ENCODE results near the gene TBC1D2B. TPM values are rescaled to one million over a fixed set of nuclear protein-coding genes. Genes with fewer than 3 reads are reported as not detected.
"Not testable (repeated sequence)": the region's sequence is repeated elsewhere in the genome, so short reads cannot be mapped to it uniquely, and the experiment has no call there.

TBC1D2B gene
- total and polyA plus RNA-seq, 5 donors from 2014 or later = 12.2 to 117 (median 17.6) TPM

DNA sequence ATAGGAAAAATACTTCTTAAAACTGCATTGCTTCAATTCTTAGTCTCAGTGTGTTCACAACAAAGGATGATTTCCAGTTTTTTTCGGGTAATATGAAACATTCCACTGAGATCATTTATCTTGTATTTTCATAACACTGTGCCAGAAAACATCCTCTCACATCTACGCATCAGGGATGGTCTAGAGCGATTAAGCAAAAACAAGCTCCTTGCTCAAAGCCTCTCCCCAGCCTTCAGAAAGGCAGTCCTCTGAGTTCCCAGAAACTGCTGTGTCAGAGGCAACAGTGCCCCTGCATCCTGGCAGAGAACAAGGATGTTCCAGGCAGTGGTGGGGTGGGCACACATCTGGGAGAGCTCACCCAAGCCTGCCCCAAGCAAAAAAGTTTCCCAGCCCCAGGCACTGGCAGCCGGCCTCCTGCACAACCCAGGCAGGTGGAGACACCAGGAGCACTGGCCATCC lies 80.8 kb downstream of the TBC1D2B start:
- H3K9me3 ChIP-seq (ENCODE audit: control insufficient read depth in 2 of 2, low read length in 2 of 2); ATAC-seq (ENCODE audit: low read depth in 2 of 2); H3K27me3 Mint-ChIP-seq; H3K4me3 ChIP-seq (ENCODE audit: low read depth, low read length); H3K4me1 ChIP-seq (ENCODE audit: control insufficient read depth, insufficient read depth, low read length, poor library complexity, severe bottlenecking); DNase-seq; H3K4me3 Mint-ChIP-seq; H3K9me3 Mint-ChIP-seq; H3K27ac ChIP-seq (ENCODE audit: insufficient read depth, low read length, poor library complexity, severe bottlenecking); H3K27me3 ChIP-seq (ENCODE audit: control insufficient read depth, insufficient read depth, low read length); H3K27ac Mint-ChIP-seq: not testable (repeated sequence)
- Mint-ChIP-seq H3K36me3 (peaks cover 25% of the 10 kb centered on the region), H3K4me1 (peaks cover 0 to 18% (median 0%) of the 10 kb centered on the region in 4 donors)
- H3K36me3 ChIP-seq (ENCODE audit: control insufficient read depth, insufficient read depth, low read length) = peaks cover 47% of the 10 kb centered on the region

DNA sequence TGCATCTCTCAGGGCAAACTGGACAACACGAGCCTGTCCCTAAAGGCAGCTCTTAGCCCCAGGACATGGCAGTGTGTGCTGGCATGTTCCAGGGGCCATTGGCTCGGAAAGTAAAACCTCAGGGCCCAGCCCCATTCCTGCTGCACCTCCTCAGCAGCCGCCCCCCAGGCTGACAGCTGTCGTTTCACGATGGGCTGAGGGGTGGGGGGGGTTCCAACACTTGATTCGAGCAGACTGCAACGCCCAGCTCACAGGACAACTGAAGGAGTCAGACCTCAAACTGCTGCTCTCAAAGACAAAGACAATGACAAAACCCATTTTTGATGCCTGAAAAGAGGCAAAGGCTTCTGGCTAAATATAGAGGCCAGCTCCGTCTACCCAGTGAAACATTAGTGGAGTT lies 81.3 kb downstream of the TBC1D2B start:
- H3K9me3 Mint-ChIP-seq; H3K27me3 ChIP-seq (ENCODE audit: control insufficient read depth, insufficient read depth, low read length); H3K27ac Mint-ChIP-seq; H3K9me3 ChIP-seq (ENCODE audit: control insufficient read depth in 2 of 2, low read length in 2 of 2); H3K4me1 ChIP-seq (ENCODE audit: control insufficient read depth, insufficient read depth, low read length, poor library complexity, severe bottlenecking); H3K27me3 Mint-ChIP-seq; ATAC-seq (ENCODE audit: low read depth in 2 of 2); H3K27ac ChIP-seq (ENCODE audit: insufficient read depth, low read length, poor library complexity, severe bottlenecking); H3K4me3 ChIP-seq (ENCODE audit: low read depth, low read length); H3K4me3 Mint-ChIP-seq; DNase-seq: not testable (repeated sequence)
- peaks cover 42% of the 10 kb centered on the region for H3K36me3 ChIP-seq (ENCODE audit: control insufficient read depth, insufficient read depth, low read length)
- H3K36me3 Mint-ChIP-seq = peaks cover 20% of the 10 kb centered on the region
- H3K4me1 Mint-ChIP-seq = peaks cover 0 to 21% (median 0%) of the 10 kb centered on the region in 4 donors

DNA sequence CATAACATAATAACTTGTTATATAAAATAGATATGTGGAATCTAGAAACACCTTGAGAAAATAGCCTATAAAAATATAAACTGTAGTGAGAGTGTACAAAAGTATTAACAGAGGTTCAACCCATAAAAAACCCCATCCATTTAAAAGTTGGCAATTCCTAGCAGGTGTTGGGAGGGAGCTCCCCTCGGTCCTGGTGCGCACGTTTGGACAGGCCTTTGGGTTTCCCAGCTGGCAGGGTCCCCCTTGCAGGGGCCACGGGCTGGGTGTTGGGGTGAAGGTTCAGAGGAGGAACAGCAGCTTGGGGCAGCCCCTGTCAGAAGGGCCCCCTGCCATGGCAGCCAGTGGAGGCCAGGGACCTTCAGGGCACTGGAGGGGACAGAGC lies 82.0 kb downstream of the TBC1D2B start:
- not testable (repeated sequence) for H3K27ac Mint-ChIP-seq; ATAC-seq (ENCODE audit: low read depth in 2 of 2); H3K27me3 Mint-ChIP-seq; H3K27ac ChIP-seq (ENCODE audit: insufficient read depth, low read length, poor library complexity, severe bottlenecking); H3K4me1 ChIP-seq (ENCODE audit: control insufficient read depth, insufficient read depth, low read length, poor library complexity, severe bottlenecking); H3K9me3 Mint-ChIP-seq; H3K9me3 ChIP-seq (ENCODE audit: control insufficient read depth in 2 of 2, low read length in 2 of 2); H3K4me3 ChIP-seq (ENCODE audit: low read depth, low read length); H3K27me3 ChIP-seq (ENCODE audit: control insufficient read depth, insufficient read depth, low read length); DNase-seq; H3K4me3 Mint-ChIP-seq
- peaks cover 35% of the 10 kb centered on the region for H3K36me3 ChIP-seq (ENCODE audit: control insufficient read depth, insufficient read depth, low read length)
- H3K4me1 Mint-ChIP-seq = peaks cover 0 to 21% (median under 1%) of the 10 kb centered on the region in 4 donors
- H3K36me3 Mint-ChIP-seq = peaks cover 13% of the 10 kb centered on the region

DNA sequence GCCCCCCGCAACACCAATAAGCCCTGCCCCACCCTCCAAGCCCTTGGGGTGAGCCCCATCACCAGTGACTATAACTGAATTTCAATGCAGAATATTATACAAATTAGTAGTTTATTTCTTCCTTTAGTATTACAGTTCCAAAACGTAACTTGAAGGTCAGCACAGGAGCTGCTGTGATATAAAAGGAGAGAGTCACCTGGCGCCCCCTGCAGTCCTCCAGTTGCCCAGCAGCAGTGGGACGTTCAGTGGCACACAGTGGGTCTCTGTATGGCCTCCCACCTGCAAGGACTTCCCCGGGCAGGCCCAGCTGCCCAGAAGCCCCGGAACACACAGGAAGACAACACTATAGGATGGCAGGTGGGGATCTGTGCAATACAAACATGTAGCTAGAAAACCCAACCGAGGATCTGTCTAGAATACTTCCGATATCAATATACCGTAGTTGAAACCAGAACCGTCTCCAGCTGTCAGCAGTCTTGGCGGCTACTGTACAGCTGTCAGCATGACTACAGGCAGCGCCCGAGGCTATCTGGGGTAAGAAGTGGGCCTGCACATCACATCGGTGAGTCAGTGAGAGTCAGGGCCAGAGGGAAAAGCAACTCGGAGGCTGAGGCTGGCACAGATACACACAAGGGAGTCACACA lies 82.5 kb downstream of the TBC1D2B start:
- H3K27ac Mint-ChIP-seq = not testable (repeated sequence)

DNA sequence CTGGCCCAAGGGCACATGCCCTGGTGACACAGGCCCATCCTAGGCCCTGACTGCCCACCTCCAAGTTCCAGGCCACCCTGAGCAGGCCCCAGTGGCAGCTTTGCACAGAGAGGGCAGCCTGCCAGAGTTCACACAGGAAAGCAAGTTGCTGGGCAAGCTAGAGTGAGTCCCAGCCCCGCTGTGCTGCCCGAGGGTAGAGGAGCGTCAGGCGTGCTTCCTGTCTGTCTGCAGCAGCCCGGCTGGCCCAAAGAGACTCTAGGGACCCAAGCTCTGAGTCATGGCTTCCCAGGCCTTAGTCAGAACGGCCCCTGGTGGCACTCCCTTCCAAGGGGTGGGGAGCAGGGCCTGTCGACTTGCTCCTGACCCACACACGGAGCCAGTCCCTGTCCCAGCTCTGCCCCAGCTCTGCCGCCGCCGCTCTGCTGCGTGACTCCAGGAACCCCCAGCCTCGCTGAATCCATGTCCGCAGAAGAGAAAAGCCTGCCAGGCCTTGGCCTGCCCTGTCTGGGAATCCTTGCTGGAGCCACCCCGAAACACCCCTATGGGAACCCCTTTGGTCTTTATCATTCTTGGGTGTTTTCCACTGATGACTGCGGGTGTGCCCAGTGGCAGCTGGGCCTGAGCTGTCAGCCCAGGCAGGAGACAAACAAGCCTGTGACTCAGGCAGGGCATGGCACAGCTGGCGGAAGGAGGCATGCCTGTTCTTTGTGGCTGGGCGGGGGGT lies 83.4 kb downstream of the TBC1D2B start:
- DNase-seq = peak in 1 of 3 donors; percentile 45
- Mint-ChIP-seq H3K4me1 (peaks cover 0 to 23% (median 2%) of the 10 kb centered on the region in 4 donors), H3K27ac (peak overlapping the region in 1 of 3 donors; percentile 26)
- not testable (repeated sequence) for H3K9me3 Mint-ChIP-seq; H3K4me3 Mint-ChIP-seq; H3K4me3 ChIP-seq (ENCODE audit: low read depth, low read length); H3K36me3 Mint-ChIP-seq; H3K9me3 ChIP-seq (ENCODE audit: control insufficient read depth in 2 of 2, low read length in 2 of 2); H3K27me3 ChIP-seq (ENCODE audit: control insufficient read depth, insufficient read depth, low read length); H3K27ac ChIP-seq (ENCODE audit: insufficient read depth, low read length, poor library complexity, severe bottlenecking); H3K27me3 Mint-ChIP-seq
- Histone ChIP-seq H3K4me1 (ENCODE audit: control insufficient read depth, insufficient read depth, low read length, poor library complexity, severe bottlenecking) (peaks cover 13% of the 10 kb centered on the region), H3K36me3 (ENCODE audit: control insufficient read depth, insufficient read depth, low read length) (peaks cover 27% of the 10 kb centered on the region)
- peak; percentile 51 to 57 for ATAC-seq (ENCODE audit: low read depth in 2 of 2)

More for the DNA sequence above, 82.5 kb downstream of the TBC1D2B start:
- not testable (repeated sequence) for H3K27ac ChIP-seq (ENCODE audit: insufficient read depth, low read length, poor library complexity, severe bottlenecking); H3K9me3 ChIP-seq (ENCODE audit: control insufficient read depth in 2 of 2, low read length in 2 of 2); H3K27me3 ChIP-seq (ENCODE audit: control insufficient read depth, insufficient read depth, low read length); H3K36me3 Mint-ChIP-seq; ATAC-seq (ENCODE audit: low read depth in 2 of 2); H3K4me3 Mint-ChIP-seq; H3K9me3 Mint-ChIP-seq; H3K4me3 ChIP-seq (ENCODE audit: low read depth, low read length); H3K27me3 Mint-ChIP-seq; DNase-seq
- H3K4me1 Mint-ChIP-seq = peaks cover 0 to 21% (median 2%) of the 10 kb centered on the region in 4 donors
- Histone ChIP-seq H3K4me1 (ENCODE audit: control insufficient read depth, insufficient read depth, low read length, poor library complexity, severe bottlenecking) (peaks cover 11% of the 10 kb centered on the region), H3K36me3 (ENCODE audit: control insufficient read depth, insufficient read depth, low read length) (peaks cover 30% of the 10 kb centered on the region)

DNA sequence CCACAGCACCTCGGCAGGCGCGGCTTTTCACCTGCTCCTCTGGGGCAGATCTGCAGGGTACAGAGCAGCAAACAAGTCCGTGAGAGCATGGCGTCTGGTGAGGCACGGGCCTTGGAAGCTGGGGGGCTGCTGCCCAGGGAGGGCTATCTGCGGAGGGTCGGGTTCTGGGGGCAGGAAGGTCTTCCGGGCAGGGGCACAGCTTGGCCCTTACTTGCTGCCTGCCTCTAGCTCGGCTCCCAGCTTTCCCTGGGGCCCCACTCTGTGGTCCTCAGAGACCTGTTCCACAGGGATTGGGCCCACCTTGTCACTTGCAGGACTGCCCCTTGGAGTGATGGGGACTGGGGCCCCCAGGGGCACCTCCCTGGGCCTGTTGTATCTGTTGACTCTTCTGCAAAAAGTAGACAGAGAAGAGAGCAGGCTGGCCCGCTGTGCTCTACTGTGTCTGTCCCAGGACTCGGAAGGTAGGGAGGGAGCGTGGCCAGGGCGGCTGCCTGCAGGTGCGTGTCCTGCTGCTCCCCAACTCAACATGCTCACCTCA lies 84.1 kb downstream of the TBC1D2B start:
- Histone ChIP-seq H3K4me1 (ENCODE audit: control insufficient read depth, insufficient read depth, low read length, poor library complexity, severe bottlenecking) (peaks cover 13% of the 10 kb centered on the region), H3K9me3 (ENCODE audit: control insufficient read depth in 2 of 2, low read length in 2 of 2) (no peaks in the 10 kb centered on the region), H3K4me3 (ENCODE audit: low read depth, low read length) (no peak overlapping the region), H3K27ac (ENCODE audit: insufficient read depth, low read length, poor library complexity, severe bottlenecking) (no peak overlapping the region), H3K36me3 (ENCODE audit: control insufficient read depth, insufficient read depth, low read length) (peaks cover 24% of the 10 kb centered on the region), H3K27me3 (ENCODE audit: control insufficient read depth, insufficient read depth, low read length) (no peaks in the 10 kb centered on the region)
- Mint-ChIP-seq H3K4me3 (peak overlapping the region in 1 of 4 donors; percentile 50), H3K9me3 (peaks cover 0 to 2% (median 0%) of the 10 kb centered on the region in 7 donors), H3K27ac (peak overlapping the region in 1 of 3 donors; percentile 26), H3K4me1 (peaks cover 0 to 27% (median 4%) of the 10 kb centered on the region in 4 donors), H3K27me3 (no peaks in the 10 kb centered on the region), H3K36me3 (peaks cover 9% of the 10 kb centered on the region)
- no peak for DNase-seq
- no peak for ATAC-seq (ENCODE audit: low read depth in 2 of 2)

DNA sequence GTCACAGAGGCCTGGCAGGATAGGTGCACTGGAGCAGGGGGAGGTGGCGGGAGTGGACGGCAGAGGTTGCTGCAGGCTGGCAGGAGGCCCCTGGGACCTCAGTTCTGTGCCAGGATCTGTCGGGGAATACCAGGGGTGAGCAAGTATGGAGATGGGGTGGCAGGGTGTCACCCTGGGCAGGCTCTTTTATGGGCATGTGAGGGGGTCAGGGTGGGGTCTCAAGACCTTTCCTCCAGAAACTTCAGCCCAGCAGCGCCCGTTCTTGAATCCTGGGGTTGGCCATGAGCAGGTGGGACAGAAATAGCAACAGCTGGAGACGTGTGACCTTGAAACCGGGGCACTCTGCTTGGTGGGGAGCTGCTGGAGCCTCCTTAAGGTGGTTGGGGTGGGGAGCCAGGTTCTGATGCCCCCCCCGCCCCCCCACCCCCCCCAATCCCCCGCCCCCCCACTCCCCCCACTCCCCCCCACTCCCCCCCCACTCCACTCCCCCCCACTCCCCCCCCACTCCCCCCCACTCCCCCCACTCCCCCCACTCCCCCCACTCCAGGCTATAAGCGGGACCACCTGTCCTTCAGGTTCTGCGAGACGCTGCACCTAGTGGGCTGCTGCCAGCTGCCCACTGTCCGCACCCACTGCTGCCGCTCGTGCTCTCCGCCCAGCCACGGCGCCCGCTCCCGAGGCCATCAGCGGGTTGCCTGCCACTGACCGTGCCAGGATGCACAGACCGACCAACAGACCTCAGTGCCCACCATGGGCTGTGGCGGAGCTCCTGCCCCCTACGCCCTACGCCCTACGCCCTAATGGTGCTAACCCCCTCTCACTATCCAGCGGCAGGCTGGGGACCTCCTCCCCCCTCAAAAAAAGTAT lies 84.9 kb downstream of the TBC1D2B start:
- Mint-ChIP-seq H3K4me1 (peaks cover 0 to 27% (median 4%) of the 10 kb centered on the region in 4 donors), H3K36me3 (peaks cover 4% of the 10 kb centered on the region), H3K9me3 (peaks cover 0 to 2% (median 0%) of the 10 kb centered on the region in 7 donors), H3K27me3 (no peaks in the 10 kb centered on the region), H3K4me3 (peak overlapping the region in 1 of 4 donors; percentile 50), H3K27ac (peak overlapping the region in 1 of 3 donors; percentile 38)
- H3K4me1 ChIP-seq (ENCODE audit: control insufficient read depth, insufficient read depth, low read length, poor library complexity, severe bottlenecking) = peaks cover 13% of the 10 kb centered on the region
- no peaks in the 10 kb centered on the region for H3K9me3 ChIP-seq (ENCODE audit: control insufficient read depth in 2 of 2, low read length in 2 of 2)
- H3K27ac ChIP-seq (ENCODE audit: insufficient read depth, low read length, poor library complexity, severe bottlenecking) = no peak overlapping the region
- no peak for ATAC-seq (ENCODE audit: low read depth in 2 of 2)
- peaks cover 15% of the 10 kb centered on the region for H3K36me3 ChIP-seq (ENCODE audit: control insufficient read depth, insufficient read depth, low read length)
- H3K27me3 ChIP-seq (ENCODE audit: control insufficient read depth, insufficient read depth, low read length) = no peaks in the 10 kb centered on the region
- DNase-seq = no peak
- no peak overlapping the region for H3K4me3 ChIP-seq (ENCODE audit: low read depth, low read length)

Data from CD4-positive, CD25-positive, alpha-beta regulatory T cell (primary cell).